RWPE1 (cell line): ENCODE data around the gene RNASEH2B.

ENCODE experiments used
- CTCF ChIA-PET: fragments of 350-600 bp; sonication (Branson Sonifier 250); formaldehyde crosslinking; extraction: SDS; loops from one replicate; lab custom pipeline; 2021; lab: Yijun Ruan, JAX
- POLR2A ChIA-PET: fragments of 400-600 bp; formaldehyde crosslinking; extraction: SDS; loops from one replicate; lab custom pipeline; 2020; ENCODE audit warnings: antibody characterized with exemption; ENCODE audit not compliant: low non-redundant PET; lab: Yijun Ruan, JAX
- DNase-seq: peaks from one replicate; pipeline ENCODE4 v3.0.0; 2012; ENCODE audit warnings: low spot score
- H3K27ac ChIP-seq: fragments of 450-650 bp; 2 replicates; pipeline ENCODE4 v1.5.1; 2017
- TF ChIP-seq, protein P1 (sequence below): fragments of 450-650 bp; conservative IDR thresholded peaks from 2 replicates; pipeline ENCODE4 v1.5.1; 2017; ENCODE audit warnings: low read depth, mild to moderate bottlenecking

Gene RNASEH2B

DNA sequence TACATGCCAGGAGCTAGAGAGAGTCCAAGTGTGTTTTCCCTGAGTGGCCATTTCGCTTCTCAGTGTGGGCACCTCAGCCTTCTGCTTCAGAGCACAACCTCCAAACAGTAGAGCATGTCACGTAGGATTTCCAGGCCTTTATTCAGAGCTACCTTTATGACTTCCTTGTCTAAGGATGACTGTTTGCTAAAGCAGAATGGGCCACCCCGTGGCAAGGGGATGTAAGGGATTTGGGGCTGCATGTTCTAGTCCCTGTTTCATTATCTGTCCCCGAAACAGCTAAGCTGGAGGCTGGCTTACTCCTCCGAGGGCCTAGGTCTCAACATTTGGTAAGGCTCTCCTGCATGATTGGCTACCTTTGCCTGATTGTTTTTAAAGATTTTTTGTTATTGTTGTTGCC is 6.0 kb downstream of the RNASEH2B start:
- TF ChIP-seq, protein P1, sequence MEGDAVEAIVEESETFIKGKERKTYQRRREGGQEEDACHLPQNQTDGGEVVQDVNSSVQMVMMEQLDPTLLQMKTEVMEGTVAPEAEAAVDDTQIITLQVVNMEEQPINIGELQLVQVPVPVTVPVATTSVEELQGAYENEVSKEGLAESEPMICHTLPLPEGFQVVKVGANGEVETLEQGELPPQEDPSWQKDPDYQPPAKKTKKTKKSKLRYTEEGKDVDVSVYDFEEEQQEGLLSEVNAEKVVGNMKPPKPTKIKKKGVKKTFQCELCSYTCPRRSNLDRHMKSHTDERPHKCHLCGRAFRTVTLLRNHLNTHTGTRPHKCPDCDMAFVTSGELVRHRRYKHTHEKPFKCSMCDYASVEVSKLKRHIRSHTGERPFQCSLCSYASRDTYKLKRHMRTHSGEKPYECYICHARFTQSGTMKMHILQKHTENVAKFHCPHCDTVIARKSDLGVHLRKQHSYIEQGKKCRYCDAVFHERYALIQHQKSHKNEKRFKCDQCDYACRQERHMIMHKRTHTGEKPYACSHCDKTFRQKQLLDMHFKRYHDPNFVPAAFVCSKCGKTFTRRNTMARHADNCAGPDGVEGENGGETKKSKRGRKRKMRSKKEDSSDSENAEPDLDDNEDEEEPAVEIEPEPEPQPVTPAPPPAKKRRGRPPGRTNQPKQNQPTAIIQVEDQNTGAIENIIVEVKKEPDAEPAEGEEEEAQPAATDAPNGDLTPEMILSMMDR: no peak
- H3K27ac ChIP-seq: no peak overlapping the region
- POLR2A ChIA-PET: no interaction called here
- CTCF ChIA-PET: interaction anchor here (0.5 to 0.7 kb wide), 3 partner anchors 118 to 840 kb away, joined by 3 to 5 read pairs (median 3); no protein-coding TSS in a partner anchor
- DNase-seq: no peak

DNA sequence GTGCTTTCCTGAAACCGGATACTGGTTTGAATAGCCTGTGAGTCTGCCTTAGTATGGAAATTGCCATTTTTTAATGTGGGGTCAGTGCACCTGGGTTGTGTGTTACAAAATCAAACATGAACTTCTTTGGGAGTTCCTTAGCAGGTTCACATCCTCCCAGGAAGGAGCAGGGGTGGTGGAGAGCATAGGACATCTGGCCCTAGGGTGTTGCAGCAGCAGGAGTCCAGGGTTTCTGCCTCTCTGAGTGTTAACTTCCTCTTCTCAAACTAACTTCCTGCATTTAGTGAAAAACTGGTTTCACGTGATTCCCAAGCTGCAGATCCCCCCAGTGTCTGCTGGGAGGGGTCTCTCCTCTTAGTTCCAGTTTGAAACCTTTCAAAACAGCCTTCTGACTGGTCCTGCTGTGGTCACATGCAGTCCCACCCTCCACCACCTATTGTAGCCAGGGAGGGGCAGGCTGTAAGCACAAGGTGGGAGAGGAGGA is 7.2 kb downstream of the RNASEH2B start:
- CTCF ChIA-PET: interaction anchor here (0.7 kb wide), 1 partner anchor 1016 kb away, joined by 4 read pairs; no protein-coding TSS in a partner anchor
- no peak overlapping the region for H3K27ac ChIP-seq
- DNase-seq: no peak
- POLR2A ChIA-PET: no interaction called here
- TF ChIP-seq, protein P1: no peak

DNA sequence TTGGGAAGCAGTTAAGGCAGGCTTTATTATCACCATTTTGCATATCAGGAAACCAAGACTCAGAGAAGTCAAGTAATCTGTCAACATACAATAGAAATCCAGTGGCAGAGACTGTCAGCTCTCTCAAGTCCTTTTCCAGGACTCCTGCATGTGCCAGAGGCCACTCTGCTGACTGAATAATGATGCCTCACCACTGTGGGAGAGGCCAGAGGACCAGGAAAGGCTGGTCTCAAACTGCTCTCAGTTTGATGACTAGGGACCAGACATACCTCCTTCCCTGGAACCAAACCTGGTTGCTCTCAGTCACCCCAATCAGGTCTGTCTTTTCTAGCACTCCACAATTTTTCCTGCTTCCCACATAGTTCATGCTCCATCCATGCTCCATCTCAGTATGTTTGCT is 8.0 kb downstream of the RNASEH2B start:
- no peak overlapping the region for H3K27ac ChIP-seq
- TF ChIP-seq, protein P1: no peak
- CTCF ChIA-PET: interaction anchor here (0.7 kb wide), 1 partner anchor 1017 kb away, joined by 4 read pairs; no protein-coding TSS in a partner anchor
- POLR2A ChIA-PET: no interaction called here
- no peak for DNase-seq

DNA sequence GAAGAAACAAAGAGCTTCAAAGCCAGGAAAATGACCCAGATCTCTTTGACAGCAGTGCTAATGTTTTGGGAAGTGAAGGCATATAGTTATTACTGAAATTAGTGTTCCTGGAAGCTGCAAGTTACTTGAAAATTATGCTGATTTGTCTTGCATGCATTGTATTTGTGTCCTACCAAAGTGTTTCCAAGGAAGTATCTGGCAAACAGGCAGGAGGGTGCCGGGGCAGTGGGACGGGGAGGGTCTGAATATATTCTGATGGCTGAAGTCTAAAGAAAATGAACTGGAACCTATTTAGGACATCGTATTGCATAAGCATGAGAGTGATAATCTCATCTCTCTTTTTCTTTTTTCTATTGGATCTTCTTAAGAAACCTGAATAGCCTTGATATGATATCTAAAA is 9.0 kb downstream of the RNASEH2B start:
- no peak for DNase-seq
- H3K27ac ChIP-seq: no peak overlapping the region
- POLR2A ChIA-PET: no interaction called here
- CTCF ChIA-PET: no interaction called here
- TF ChIP-seq, protein P1: no peak

DNA sequence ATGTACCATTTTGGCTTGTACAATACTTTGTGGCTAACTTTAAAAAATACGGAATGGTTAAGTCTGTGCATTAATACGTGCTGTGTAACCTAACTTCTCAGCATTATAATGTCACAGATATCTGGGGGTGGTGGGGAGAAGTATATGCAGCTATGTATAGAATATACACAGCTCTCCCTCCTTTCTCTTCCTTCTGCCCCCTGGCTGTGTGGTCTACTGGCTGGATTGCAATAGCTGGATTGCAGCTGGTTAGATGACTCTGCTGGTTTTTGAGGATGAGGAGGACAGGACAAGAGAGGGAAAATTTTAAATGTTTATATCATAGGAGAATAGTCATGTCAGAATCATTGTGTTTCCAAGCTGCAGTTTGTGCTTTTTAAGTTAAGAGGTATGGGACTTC is 9.7 kb downstream of the RNASEH2B start:
- TF ChIP-seq, protein P1: no peak
- no peak overlapping the region for H3K27ac ChIP-seq
- CTCF ChIA-PET: interaction anchor here (0.6 to 0.7 kb wide), 2 partner anchors 9 to 297 kb away, joined by 5 read pairs; no protein-coding TSS in a partner anchor
- POLR2A ChIA-PET: interaction anchor here (0.6 kb wide), 1 partner anchor 136 kb away, joined by 4 read pairs; no protein-coding TSS in a partner anchor
- DNase-seq: no peak

DNA sequence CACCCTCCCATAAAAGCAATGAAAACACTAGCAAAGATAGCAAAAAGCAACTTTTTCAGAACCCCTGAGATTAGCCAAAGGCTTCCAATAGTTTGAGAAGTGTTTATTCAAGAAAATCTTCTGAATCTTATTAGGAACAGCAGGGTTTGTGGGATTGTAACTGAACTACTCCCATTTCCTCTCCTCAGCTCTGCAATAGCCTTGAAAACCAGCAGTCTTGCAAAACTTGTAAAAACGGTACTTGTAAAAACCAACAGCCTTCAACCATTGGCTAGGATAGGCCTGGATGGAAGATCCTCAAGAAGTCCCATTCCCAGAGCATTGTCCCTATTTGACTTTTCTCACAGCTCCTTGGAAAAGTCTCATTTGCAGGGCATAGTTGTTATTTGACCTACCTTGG is 12.1 kb downstream of the RNASEH2B start:
- H3K27ac ChIP-seq: no peak overlapping the region
- TF ChIP-seq, protein P1: no peak
- ChIA-PET CTCF (no interaction called here), POLR2A (no interaction called here)
- DNase-seq: no peak
